IPS DF 4.7 (cell line): ENCODE measurements around the gene TSPOAP1.

Source experiments
- DNase-seq: peaks from one replicate; pipeline ENCODE4 v3.0.0-alpha.2; 2013; ENCODE audit warnings: low spot score; ENCODE audit errors: extremely low read depth

The TSPOAP1 gene

DNA sequence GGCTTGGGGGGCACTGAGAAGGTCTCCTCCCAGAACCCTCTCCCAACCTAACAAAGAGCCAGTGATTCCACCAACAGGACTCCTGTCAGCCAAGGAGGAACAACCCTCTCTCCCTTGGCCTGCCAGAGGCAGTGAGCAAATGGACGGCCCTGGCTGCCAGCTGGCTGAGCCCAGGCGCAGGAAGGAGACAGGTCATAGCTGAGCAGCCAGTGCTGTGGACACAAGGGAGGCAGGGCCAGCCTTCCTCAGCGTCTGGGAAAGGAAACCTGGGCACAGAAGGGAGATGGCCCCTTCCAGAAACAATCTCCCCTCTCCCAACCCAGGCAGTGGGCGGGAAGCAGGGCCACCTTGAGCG lies 50.0 kb downstream of the TSPOAP1 start:
- DNase-seq, result no peak

DNA sequence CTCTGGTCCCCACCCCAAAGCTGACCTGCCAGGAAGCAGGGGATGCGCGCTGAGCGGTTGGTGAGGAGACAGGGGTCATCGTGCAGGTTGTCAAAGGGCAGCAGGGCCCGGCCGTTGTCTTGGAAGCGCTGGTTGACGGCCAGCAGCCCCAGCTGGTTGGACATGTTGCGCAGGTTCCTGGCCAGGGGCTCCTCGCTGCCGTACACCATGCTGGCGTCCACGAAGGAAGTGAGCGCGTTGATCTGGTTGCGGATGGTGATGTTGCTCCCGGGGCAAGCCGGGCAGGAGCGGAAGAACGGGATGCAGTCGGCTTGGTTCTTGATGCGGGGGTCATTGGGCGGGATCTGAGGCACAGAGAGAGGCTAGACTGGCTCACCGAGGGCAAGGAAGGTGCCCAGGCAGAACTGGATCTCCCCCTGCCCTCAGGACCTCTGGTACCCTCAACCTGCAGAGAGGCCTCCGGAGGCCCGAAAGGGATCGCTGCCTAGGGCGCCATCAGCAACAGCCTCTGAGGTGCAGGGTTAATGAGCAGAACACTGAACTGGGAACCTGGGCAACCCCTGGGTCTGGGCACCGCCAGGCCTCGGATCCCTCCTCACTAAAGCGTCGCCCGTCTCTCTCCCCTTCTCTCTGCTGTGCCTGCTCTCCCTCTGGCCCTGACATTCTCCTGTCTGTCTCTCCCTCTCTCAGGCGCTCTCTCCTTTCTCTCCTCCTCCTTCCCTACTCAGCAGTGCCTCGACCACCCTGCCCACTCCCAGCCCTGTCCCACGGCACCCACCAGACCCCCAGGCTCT lies 50.6 kb downstream of the TSPOAP1 start:
- no peak for DNase-seq

DNA sequence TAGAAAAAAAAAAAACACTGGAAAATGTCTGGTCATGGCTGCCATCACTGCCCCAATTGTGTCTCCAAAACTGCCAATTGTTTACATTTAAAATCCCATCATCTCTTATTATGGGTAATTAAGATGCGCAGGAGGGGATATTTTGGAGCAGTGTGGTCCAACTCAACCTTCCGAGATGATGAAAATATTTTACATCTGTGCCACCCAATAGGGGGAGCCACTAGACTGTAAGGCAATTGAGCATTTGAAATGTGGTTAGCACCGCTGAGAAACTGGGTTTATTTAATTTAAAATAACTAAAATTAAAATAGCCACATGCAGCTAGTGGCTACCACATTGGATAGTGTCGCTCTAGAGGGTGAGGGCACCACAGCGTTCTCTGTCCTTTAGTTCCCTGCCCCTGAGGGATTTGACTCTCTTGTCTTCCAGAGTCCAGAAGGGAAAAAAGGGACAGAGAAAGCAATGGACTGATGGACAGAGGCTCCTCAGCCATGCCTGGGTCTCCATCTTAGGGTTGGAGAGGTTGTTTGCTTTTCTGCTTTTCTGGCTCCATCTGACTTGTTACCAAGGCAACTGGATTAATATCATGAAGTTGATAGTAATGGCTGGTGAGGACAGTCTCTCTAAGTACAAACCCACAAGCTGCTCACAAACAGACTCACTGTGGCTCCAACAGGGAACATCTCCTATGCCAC lies 51.3 kb downstream of the TSPOAP1 start:
- DNase-seq, result no peak

DNA sequence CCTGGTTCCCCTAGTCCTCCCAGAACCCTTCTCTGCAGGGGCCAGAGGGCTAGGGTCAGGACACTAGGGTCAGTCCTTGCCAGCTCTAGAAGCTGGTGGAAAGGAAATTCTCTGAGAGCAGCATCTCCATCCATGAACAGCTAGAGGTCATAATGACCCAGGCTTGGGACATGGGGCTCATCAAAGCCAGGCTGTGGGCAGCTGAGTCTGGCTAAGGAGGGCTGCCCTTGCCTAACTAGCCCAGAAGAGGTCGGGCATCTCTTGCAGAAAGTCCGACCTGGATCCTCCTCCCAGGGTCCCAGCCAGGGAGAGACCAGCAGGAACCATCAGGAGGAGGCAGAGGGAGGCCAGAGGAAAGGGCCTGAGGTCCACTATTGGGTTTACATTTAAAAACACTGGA lies 52.2 kb downstream of the TSPOAP1 start:
- DNase-seq, result no peak

DNA sequence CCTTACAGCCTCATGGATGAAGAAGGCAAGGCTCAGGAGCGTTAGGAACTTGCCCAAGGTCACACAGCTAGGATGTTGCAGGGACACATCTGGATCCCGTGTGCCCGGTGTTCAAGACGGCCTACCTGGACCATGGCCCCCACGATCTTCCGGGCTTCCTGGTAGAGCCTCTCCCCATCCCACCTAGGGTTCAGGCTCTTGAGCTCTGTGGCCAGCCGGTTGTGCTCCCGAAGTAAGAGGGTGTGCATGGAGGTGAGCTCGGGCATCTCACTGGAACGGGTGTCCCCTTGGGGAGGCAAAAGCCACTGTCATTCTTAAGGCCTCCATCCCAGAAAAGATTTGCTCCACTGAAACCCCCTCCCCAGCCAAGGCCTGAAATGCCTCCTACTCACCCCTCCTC lies 53.2 kb downstream of the TSPOAP1 start:
- DNase-seq, result no peak

DNA sequence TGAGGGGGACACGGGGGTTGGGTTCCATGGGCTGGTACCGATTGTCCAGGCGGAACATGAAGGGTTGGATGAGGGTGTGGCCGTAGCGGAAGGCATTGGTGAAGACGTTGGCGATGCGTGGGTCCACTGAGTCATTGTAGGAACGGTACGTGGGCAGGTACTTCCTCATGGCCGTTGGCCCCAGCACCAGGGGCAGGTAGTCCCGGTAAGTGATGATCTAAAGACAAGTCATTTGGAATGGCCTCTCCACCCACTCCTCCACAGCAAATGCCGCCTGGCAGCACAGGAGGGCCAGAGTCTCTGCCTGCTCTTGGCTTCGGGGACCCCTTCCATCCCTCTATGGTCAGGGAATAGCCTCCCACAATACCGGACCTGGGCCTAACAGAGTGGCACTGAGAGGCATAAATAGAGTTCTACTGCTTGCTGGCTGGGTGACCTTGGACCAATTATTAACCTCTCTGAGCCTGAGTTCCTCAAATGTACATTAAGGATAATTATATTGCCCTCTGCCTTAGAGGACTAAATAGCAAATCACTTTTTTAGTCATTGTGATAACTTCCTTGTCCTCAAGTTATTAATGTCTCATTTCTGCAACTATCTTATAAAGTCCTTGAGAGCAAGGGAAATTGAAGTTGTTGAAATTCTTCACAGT lies 55.0 kb downstream of the TSPOAP1 start:
- DNase-seq, result no peak

DNA sequence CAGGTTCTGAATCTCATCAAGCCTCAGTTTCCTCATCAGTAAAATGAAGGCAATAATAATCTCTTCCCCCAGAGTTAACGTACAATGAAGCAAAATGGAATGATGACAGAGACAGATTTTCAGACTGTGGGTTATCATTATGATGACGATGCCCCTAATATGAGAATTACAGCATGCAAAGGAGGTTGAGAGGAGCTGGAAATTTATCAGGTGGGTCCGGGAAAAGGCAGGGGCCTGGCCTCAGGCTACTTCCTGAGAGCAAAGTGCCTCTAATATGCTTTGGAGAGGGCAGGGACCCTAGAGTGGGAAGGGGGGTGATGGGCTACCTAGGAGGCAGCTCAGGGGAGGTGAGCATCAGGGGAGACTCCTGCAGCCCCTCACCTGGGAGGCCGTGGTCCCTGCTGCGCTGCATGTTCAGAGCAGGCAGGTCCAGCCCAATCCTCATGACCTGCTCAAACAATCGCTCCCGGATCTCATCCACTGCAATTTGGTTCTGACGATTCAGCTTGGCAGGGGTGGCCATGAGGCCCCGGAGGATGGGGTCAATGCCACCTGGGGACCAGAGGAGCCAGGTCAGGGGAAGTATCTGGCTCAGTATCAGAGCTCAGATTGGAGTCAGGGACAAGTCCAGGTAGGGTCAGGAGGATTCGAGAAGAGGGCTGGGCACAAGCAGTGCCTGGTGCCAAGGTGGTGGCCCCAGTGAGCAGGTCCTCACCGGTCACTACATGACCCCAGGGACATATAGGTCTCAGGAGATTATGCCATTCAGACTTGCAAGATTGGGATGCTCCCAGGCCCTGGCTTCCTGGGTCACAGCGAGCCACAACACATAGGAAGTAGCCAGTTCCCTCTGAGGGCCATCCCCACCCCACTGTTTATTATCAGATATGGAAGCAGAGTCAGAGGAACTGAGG lies 56.0 kb downstream of the TSPOAP1 start:
- no peak for DNase-seq

DNA sequence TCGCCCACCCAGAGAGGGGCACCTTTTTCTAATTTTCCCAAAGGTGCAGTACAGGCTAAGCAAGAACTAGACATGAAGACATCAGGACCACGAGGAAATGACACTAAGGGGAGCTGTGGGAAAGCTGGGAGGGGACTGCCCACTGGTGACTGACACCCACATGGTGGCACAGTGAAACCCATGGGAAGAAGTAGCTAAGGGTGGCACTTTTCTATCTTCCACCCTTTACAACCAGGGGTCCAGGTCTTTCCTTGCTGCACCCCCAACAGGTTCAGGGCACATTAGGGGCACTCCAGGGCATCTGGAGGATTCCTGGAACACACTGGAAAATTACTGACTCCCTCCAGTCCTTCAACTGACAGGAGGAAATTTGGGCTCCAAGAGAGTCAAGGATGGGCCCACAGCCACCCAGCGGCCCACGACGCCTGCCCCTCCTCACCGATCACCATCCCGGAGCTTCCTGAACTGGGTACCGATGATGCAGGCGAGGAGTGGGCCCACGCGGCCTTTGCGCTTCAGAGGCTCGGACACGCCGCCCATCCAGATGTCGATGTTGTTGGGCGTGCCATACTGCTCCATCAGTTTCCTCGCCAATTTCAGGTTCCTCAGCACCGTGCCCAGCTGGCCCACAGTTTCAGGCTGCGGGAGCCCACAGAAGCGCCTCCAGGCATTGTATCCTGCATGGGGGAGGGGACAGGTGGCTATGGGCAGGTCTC lies 57.2 kb downstream of the TSPOAP1 start:
- DNase-seq, result no peak

DNA sequence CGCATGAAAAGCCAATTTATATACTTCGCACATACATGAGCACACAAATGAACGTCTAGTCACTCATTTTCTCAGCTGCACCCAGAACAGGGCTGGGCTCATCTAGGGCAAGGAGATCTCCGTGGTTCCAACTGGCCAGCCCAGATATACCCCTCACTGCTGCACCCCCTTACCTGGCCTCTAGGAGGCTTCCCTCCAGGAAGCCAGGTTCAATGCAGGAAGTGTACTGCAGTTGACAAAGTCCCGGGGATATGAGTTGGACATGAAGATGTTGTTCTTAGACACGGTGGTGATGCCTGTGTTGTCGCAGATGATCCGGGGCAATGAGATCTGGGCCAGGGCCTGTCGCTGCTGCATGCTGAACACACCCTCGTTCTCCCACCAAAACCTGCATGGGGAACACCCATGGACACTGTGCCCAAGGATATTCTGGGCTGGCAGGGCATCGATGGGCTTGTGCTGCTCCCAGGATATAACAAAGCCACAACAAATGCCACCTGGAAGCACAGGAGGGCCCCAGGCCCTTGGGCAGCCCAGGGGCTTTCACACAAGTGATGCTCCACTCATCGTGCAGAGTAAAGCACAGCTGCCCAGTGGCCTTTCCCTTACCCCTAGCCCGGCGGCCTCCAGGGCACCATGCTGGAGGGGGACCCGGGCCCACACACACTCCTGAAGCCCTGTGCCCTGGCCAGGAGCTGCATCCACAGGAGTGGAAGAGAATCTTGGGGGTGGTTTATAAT lies 57.9 kb downstream of the TSPOAP1 start:
- DNase-seq, result no peak

DNA sequence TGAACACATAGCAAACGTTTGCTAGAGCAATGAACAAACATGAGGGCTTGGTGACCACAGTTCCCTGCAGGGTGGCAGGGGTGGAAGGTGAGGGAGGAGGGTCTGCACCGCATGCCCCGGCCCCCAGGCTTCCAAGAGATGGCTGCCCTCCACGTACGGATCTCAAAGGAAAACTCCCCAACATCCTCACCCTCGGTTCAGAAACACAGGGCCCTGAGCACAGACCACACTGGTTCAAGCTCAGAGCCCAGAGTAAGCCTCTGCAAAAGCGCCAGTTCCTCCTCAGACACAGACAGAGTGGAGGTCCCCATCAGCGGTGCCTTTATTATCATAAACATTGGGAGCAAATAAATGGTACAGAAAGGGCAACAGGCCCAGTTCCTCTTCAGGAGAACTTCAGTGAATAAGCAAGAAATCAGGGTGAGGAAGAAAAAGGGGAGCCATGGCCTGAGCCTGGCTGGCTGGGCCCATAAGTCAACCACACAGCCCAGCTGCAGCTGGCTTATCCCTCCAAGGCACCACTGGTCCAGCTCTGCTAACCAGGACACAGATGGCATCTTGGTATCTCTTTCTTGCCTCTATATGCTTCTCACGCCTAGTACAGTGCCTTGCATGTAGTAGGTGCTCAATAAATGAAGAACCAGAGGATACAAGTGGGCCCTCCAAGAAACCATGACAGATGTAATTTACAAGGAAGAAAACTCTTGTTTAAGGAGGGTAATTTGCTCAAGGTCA lies 58.9 kb downstream of the TSPOAP1 start:
- DNase-seq, result no peak

DNA sequence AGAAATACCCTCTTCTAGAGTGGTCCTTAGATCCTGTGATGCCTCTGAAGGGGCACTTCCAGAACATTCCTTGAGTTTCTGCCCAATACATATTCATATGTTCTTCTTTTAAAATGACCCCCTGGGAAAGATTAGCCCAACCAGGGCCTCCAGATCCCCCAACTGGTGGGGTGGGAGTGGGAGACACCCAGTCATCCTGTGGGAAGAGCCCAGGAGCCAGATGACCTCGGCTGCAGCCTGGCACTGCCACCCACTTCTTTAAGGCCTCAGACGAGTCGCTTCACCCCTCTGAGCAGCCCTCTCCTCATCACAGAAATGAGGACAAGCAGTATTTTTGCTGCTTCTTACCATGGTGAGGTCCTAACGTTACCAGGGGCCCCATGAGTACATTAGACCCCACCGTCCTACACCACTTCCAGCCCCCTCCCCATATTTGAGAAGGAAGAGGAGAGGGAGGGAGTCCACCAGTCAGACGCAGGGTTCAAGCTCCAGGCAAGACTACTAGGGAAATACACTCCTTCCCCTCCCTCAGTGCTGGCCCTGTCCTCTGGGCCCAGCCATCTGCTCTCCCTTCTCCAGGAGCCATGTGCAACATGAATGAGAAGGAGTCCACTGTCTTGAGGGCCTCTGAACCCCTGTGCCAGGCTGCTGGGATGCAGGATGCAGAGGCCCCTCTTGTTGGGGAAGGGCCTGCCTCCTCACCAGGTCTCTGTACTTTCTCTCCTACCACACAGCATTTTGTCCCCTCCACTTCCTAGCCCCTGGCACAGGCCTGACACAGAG lies 59.6 kb downstream of the TSPOAP1 start:
- DNase-seq, result no peak

DNA sequence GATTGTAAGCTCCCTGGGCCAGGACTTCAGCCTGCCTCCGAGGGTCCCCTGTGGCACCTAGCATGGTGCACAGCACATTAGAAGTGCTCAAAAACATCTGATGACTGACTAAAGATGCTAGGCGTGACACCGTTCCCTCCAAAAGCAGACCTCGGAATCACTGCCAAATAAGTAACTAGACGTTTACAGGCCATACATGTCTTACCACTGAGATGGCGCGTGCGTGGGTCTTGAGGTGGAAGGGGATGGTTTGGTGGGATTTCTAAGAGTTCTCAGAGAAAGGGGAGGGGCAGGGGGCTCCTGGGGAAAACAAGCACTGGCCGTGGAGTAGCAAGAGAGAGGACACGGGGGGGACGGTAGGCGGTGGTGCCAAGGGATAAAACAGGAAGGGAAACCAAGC lies 60.3 kb downstream of the TSPOAP1 start:
- no peak for DNase-seq

DNA sequence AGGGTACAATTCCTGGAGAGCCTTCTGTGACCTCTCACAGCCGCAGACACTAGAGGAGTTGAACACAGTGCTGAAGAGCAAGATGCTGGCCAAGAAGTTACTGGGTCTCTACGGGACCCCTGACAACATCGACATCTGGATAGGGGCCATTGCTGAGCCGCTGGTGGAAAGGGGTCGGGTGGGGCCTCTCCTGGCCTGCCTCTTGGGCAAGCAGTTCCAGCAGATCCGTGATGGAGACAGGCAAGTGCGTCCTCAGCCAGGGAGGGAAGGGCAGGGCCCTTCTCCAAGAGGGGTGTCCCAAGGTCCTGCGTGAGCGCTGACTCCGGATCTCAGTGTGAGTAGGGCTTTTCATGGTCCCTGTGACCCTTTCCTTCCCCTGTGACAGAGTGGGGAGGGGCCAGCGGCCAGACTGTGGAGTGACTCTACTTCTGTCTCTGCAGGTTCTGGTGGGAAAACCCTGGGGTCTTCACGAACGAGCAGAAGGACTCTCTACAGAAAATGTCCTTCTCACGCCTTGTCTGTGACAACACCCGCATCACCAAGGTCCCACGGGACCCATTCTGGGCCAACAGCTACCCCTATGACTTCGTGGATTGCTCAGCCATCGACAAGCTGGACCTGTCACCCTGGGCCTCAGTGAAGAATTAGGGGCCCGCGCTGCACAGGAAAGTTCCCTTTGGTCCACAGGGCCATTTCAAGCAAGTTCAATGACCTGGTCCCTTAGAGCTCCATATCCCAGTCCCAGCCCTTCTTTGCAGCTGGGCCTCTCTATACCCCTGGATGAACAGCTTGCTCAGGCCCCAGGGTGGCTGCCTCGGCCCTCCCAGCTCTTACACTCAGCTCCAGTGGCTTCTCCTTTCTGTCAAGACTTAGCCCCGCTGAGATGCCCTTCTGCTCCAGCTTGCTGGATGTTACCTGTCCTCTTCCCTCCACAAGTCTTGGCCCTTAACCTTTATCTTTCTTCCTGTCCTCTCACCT lies 61.0 kb downstream of the TSPOAP1 start:
- DNase-seq, result no peak

DNA sequence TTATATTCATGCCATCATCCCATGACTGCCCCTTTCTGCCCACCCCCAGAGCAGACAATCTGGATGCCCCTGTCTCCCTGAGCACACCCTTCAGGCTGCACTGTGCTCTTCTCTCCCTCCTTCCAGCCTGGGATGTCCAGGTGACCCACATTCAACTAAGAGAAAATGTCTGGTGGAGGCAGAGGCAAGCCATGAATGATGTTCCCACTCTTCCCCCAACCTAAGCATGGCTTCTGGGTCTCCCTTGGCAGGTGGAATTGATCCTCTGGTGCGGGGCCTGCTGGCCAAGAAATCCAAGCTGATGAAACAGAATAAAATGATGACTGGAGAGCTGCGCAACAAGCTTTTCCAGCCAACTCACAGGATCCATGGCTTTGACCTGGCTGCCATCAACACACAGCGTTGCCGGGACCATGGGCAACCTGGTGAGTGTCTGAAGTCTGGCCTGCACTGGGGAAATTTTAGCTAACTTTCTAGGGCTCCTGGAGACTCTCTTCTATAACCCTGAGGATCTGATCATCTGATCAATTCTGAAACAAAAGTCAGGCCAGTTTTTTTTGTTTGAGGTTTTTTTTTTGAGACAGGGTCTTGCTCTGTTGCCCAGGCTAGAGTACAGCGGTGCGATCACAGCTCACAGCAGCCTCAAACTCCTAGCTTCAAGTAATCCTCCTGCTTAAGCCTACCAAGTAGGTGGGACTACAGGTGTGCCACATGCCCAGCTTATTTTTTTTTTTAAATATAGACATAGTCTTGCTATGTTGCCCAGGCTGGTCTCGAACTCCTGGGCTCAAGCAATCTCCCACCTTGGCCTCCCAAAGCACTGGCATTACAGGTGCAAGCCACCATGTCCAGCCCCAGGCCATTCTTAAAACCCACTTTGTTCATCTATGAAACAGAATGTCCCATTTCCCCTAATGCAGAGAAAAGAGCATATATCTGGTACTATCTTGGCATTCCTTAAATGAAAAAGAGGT lies 62.4 kb downstream of the TSPOAP1 start:
- no peak for DNase-seq

DNA sequence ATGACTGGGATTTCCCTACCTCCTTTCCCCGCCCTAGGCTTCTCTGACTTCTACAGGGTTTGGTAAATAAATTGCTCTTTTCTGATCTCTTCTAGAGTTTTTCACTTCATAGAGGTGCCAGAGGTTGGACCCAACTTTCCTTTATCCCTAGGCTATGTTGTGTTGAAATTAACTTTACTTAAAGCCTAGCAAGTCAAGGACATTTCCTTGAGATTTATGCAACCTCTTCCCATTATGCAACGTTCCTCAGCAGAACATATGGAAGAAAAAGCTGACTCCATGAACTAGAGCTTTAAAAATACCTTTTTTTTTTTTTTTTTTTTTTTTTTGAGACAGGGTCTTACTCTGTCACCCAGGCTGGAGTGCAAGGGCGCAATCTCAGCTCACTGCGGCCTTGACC lies 63.3 kb downstream of the TSPOAP1 start:
- no peak for DNase-seq

DNA sequence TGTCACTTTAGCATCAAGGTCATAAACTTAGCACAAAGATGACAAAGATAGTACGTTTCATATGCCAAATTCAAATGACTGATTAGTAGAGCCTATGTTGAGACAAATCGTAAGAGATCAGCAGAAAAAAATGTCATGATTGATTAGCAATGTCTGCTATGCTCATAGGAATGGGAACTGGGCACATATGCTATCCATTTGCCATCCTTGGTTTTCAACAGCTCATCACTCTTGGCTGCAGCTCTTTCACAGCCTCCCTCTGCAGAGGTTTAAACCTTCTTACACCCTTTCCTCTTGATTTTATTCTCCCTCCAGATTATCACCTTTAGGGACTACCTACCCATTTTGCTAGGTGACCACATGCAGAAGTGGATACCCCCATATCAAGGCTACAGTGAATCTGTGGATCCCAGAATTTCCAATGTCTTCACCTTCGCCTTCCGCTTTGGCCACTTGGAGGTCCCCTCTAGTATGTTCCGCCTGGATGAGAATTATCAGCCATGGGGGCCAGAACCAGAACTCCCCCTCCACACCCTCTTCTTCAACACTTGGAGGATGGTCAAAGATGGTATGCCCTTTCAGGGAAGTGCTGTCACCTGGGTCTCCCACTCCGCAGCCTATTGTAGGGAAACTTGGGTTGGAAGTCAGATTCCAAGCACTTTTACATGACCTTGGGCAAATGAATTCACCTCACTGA lies 64.0 kb downstream of the TSPOAP1 start:
- no peak for DNase-seq
